ENCODE data around the gene RNF180. TPM values are rescaled to one million over a fixed set of nuclear protein-coding genes. Genes with fewer than 3 reads are reported as not detected.
"Not testable (repeated sequence)": the region's sequence is repeated elsewhere in the genome, so short reads cannot be mapped to it uniquely, and the experiment has no call there.

The RNF180 gene
- total RNA-seq, 6 experiments from 2014 or later: 3.8 to 6.7 (median 6.0) TPM

- H3K4me3 ChIP-seq: no peak overlapping the region
- intact Hi-C loops (cut with DNase I): no loop called here
- H3K4me1 ChIP-seq: no peaks in the 10 kb centered on the region
- peak in 3 of 4 donors; percentile 23 to 57 (median 44) for ATAC-seq
- no peaks in the 10 kb centered on the region for H3K36me3 ChIP-seq
- no peak overlapping the region for H3K27ac ChIP-seq
- TF ChIP-seq CTCF (IDR thresholded peaks at IDR 0.05) (peak in 3 of 4 donors; percentile 10 to 26 (median 20)), POLR2A (IDR thresholded peaks at IDR 0.05) (no peak)
- H3K9me3 ChIP-seq: no peaks in the 10 kb centered on the region
- no peaks in the 10 kb centered on the region for H3K27me3 ChIP-seq
- DNase-seq: no peak
These were observed 219.1 kb downstream of the RNF180 start for GRCh38 chr5:64384765-64385164.

GRCh38 chr5:64397552-64397951, 231.9 kb downstream of the RNF180 start:
- ATAC-seq (no peak), DNase-seq (no peak)
- TF ChIP-seq POLR2A (IDR thresholded peaks at IDR 0.05) (no peak), CTCF (IDR thresholded peaks at IDR 0.05) (no peak)
- Histone ChIP-seq H3K4me3 (no peak overlapping the region), H3K27ac (no peak overlapping the region), H3K4me1 (no peaks in the 10 kb centered on the region), H3K9me3 (no peaks in the 10 kb centered on the region), H3K36me3 (no peaks in the 10 kb centered on the region), H3K27me3 (no peaks in the 10 kb centered on the region)
- 55% methylated on average over 1 of the region's 1 CpG for WGBS (ENCODE audit: insufficient coverage, low coverage, low lambda C conversion rate, missing lambda C conversion rate)
- intact Hi-C loops (cut with DNase I): no loop called here

- H3K9me3 ChIP-seq; DNase-seq; H3K4me1 ChIP-seq; H3K36me3 ChIP-seq; H3K27ac ChIP-seq; H3K27me3 ChIP-seq; ATAC-seq; intact Hi-C loops (cut with DNase I); H3K4me3 ChIP-seq: not testable (repeated sequence)
- WGBS (ENCODE audit: insufficient coverage, low coverage, low lambda C conversion rate, missing lambda C conversion rate): 95% methylated on average over 5 of the region's 5 CpGs
These were observed 233.1 kb downstream of the RNF180 start for GRCh38 chr5:64398735-64399134.

GRCh38 chr5:64407103-64407825, 241.6 kb downstream of the RNF180 start:
- H3K27ac ChIP-seq; H3K4me3 ChIP-seq; intact Hi-C loops (cut with DNase I); H3K9me3 ChIP-seq; H3K27me3 ChIP-seq; H3K4me1 ChIP-seq; H3K36me3 ChIP-seq: not testable (repeated sequence)
- DNase-seq (peak in 1 of 3 donors; percentile 34), ATAC-seq (peak in 1 of 4 donors; percentile 50)
- 50% methylated on average over 2 of the region's 5 CpGs for WGBS (ENCODE audit: insufficient coverage, low coverage, low lambda C conversion rate, missing lambda C conversion rate)

GRCh38 chr5:64417390-64417789, 251.7 kb downstream of the RNF180 start:
- no peaks in the 10 kb centered on the region for H3K9me3 ChIP-seq
- no peak overlapping the region for H3K4me3 ChIP-seq
- H3K36me3 ChIP-seq: no peaks in the 10 kb centered on the region
- WGBS (ENCODE audit: insufficient coverage, low coverage, low lambda C conversion rate, missing lambda C conversion rate): 28% methylated on average over 3 of the region's 4 CpGs
- TF ChIP-seq POLR2A (IDR thresholded peaks at IDR 0.05) (no peak), CTCF (IDR thresholded peaks at IDR 0.05) (no peak)
- H3K27me3 ChIP-seq: no peaks in the 10 kb centered on the region
- ATAC-seq (peak in 1 of 4 donors; percentile 60), DNase-seq (no peak)
- no peak overlapping the region for H3K27ac ChIP-seq
- no peaks in the 10 kb centered on the region for H3K4me1 ChIP-seq
- intact Hi-C loops (cut with DNase I): no loop called here
